ENCODE data around the gene TRIM7.
"Not testable (repeated sequence)": the region's sequence is repeated elsewhere in the genome, so short reads cannot be mapped to it uniquely, and the experiment has no call there.

Gene TRIM7

DNA sequence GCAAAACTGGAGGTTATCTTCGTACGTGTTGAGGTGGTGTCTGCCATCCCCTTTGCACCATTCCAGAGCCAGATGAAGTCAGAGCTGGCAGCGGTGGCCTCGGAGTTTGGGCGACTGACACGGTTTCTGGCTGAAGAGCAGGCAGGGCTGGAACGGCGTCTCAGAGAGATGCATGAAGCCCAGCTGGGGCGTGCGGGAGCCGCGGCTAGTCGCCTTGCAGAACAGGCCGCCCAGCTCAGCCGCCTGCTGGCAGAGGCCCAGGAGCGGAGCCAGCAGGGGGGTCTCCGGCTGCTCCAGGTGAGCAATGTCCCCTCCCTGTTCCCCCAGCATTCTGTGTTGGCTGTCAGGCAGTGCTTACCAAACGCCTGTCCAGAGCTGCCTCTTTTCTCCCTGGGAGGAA, 27.6 kb upstream of the TRIM7 start:
- no peak for DNase-seq

DNA sequence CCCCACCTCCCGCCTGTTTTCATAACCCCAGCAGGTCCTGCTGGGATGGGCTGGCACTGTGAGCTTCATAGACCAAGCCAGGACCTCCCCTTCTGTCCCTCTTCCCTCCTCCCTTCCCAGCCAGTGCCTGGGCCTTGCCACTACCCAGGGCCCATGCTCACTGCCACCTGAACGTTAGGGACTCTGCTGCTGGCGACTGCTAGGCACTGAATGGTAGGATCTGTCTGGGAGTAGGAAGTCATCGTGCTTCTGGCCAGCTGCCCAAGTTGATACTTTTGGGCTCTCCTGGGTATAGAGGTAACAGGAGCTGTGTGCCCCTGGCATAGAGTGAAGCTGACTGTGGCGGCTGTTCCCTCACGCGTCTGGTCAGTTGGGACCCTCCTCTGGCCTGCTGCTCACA, 26.4 kb upstream of the TRIM7 start:
- no peak for DNase-seq

DNA sequence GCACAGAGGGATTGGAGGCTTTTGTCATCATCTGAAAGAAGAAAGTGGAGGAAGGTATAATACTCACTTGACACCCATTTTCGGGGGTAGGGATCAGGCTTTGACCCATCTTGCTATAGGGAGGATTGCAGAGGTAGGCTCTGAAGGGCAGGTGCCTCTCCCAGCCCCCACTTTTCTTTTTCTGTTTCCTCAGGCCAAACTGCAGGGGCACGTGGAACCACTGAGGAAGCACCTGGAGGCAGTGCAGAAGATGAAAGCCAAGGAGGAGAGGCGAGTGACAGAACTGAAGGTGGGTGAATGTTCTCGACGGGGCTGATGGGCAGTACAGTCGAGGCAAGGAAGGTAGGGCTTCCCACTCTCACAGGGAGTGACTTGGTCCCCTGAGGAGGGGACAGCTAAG, 25.6 kb upstream of the TRIM7 start:
- no peak for DNase-seq

DNA sequence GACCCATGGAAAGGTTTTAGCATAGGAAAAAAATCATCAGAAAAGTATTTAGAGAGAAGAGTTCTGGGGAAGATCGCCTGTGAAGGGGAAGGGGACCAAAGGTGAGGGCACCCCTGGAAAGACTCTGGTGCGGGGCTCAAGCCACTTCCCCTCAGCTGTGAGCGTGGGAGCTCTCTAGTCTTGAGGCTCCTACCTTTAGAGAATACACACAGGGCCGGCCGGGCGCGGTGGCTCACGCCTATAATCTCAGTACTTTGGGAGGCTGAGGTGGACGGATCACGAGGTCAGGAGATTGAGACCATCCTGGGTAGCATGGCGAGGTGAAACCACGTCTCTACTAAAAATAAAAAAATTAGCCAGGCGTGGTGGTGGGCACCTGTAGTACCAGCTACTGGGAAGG, 25.0 kb upstream of the TRIM7 start:
- DNase-seq, result no peak

DNA sequence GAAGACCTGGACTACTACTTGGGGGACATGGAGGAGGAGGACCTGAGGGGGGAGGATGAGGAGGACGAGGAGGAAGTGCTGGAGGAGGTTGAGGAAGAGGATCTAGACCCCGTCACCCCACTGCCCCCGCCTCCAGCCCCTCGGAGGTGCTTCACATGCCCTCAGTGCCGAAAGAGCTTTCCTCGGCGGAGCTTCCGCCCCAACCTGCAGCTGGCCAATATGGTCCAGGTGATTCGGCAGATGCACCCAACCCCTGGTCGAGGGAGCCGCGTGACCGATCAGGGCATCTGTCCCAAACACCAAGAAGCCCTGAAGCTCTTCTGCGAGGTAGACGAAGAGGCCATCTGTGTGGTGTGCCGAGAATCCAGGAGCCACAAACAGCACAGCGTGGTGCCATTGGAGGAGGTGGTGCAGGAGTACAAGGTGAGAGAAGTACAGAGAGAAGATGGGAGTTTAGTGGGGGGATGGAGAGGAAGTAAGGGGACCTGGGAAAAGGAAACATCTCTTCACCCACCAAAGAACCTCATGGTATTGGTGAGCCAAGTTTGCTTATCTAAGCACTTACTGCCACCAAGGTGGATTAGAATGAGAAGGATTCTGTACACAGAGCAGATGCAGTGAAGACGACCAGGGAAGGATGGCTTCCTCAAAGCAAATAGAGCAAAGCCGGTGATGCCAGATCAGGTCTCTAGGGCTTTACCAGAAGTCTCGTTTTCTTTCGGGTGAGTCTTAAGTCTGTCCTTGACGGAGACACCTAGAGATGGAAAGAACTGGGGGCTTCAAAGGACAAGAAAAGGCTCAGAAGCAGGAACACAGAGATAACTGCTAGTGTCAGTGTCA, 19.6 kb upstream of the TRIM7 start:
- no peak for DNase-seq

DNA sequence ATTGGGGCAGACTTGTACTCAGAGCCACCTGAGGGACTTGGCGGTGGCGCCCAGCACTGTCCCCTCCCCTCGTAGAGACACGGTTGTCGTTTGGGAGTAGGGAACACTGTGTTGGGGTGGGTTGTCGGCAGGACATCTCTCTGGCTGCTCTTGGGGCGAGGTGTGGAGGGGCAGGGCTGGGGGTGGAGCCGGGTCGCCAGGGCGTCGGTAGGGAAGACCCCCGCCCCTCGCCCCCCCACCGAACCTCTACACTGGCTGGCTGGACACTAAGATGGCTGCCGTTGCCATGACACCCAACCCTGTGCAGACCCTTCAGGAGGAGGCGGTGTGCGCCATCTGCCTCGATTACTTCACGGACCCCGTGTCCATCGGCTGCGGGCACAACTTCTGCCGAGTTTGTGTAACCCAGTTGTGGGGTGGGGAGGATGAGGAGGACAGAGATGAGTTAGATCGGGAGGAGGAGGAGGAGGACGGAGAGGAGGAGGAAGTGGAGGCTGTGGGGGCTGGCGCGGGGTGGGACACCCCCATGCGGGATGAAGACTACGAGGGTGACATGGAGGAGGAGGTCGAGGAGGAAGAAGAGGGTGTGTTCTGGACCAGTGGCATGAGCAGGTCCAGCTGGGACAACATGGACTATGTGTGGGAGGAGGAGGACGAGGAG, 18.9 kb upstream of the TRIM7 start:
- DNase-seq, result no peak

DNA sequence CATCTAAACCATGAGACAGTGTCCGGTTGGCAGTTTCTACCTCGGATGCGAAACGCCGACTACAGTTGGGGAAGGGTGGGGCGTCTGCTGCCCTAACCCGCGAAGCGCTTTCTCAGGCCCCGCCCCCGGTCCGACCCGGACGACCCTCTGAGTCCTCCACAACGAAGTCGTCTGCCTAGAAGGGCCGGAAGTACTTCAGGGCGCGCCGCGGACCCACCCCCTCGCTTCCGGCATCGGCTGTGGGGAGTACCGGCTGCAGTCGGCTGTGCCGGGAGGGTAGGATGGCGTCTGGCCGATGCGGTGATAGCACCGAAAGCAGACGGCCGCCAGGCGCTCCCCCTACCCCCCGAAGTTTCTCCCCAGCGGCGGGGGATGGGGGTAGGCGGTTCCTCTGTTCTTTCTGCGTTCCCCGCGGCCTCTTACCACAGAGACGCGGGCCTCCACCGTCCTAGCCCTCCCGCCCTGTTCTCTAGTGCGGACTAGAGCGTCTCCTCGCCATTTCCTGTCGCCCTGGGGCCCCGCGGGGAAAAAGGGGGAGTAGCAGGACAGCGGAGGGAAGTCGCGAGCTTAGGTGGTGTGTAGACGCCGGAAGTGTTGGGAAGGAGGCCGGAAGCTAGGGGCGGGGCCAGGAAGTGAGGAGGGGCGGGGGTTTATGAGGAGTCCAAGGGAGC, 18.2 kb upstream of the TRIM7 start, which contains the start of gene TRIM41:
Gene TRIM41 (plus strand): TSS at position 224 of the 671 bp plus-strand sequence. CDS start 719 bp downstream, outside the sequence.
- no peak for DNase-seq

DNA sequence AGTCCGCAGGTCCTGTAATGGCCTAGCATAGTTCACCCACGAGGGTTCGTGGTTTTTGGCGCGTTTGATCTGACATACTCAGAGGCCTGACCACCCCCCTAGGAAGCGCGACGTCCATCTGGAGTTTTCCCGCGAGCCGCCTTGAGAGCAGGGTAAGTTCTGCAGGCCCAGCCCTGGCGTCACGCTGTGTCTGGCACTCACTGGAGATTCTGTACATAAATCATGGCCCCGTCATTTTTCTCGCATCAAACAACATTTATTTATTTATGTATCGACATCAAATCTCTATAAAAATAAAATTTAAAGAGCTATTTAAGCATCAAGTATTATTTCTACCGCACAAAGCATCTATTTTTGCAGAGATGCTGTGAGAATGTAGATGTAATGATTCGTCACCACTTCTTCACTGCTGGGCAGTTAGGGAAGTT, 17.6 kb upstream of the TRIM7 start:
- no peak for DNase-seq

DNA sequence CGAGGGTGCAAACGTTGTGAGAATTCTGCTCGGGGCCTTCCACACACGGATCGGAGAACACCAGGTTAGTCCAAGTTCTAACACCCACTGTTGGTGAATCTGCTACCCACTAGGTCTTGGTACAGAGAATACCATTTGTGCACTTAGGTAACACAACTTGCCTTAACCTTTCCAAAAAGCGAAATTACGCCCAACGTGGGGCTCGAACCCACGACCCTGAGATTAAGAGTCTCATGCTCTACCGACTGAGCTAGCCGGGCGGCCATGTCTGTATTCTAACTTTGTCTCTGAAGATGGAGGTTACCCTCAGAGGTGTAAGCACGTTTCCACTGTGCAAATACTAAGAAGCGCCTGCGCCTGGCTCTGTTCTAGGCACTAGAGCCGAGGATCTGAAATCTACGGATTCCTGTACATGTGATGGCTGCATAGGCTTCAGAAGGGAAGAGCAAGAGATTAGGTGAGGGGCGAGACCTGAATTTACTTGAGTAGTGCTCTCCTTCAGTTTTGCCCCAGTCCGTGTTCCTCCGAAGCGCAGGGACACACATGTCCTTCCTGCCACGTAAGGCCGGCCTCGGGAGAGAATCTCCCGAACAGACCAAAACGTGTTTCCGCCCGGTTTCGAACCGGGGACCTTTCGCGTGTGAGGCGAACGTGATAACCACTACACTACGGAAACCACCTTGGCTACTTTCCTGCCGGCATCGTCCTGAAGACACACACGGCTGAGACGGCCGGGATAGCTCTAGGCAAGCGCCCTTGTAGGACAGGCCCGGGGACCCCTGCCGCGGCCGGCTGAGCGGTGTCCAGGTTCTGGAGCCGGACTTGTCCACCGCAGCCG, 17.0 kb upstream of the TRIM7 start:
- DNase-seq, result no peak

DNA sequence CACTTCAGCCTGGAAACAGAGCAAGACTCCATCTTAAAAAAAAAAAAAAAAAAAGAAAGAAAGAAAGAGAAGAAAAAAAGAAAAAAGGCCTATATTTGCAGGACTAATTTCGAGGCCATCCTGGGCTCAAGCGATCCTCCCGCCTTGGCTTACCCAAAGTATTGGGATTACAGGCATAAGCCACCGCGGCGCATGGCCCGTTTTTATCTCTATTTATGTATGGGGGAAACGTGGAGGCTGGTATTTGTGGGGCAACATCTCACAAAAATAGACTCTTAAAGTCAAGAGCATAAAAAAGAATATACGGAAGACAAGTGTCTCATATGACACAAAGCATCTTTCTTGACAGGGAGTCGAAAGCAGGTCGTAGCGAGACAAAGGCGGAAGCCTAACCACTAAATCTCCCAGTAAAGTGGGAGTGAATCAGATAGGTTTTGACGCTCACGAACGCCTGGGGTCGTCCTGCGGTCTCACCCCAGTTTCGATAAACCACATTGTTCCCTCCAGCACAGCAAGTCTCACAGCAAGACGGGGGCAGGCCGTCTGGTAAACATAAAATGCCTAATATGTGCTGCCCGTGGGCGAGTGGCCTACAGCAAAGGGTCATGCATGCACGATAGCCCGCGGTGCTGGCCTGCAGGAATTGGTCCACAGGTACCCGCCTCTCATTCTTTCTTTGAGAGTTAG, 16.3 kb upstream of the TRIM7 start:
- no peak for DNase-seq

DNA sequence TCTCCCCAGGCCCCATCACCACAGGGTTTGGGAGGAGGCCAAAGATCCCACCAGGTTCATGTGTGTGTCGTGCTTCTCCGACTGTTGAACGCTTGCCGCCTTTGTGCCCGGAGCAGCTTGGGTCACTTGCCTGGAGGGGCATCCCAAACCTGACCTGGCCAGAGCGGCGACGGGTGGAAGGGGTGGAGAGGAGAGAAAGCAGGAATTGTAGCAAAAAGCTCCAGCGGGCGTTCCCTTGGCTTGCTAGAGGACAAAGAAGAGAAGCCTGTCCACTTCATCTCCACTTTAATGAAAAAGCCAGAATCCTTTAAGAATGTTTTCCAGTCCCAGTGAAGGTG, 15.2 kb upstream of the TRIM7 start:
- no peak for DNase-seq

DNA sequence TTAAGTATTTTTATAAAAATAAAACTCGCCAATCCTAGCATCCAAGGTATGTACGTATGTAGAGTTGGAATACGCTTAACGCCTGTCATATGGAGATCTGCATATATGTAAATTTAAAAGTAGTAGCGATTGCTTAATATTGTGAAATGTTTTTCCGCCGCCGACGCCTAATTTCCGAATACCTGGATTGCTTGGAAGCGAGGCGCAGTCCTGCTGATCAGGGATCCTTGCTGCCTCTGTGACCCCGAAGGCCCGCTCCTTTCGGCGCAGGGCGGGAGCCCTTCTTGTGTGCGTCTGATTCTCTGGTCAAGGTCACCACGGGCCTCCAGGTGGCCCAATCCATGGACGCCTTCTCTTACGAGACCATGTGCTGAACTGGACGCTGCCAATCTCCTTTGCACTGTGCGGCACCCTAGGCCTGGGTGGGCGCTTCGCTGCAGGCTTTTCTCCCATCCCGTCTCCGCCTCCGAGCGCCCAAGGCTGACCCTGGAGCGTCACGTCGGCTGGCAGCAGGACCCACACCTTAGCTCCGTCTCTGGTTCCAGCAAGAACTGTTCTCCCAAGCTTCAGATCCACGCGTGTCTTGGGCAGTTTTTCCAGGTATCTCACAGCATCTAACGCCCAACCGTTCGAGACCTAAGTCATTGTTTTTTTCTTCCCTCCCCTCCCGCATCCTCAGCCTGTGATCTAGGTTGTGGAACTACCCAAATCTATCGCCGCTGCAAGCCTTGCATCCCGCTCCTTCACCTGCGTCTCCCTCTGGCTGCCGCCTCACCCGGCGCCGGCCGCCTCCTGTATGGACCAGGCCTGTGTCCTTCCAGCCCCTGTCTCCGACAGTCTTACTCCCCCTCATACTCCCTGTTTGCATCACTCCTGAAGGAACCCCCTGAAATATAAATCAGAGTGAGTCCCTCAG, 14.5 kb upstream of the TRIM7 start:
- no peak for DNase-seq

DNA sequence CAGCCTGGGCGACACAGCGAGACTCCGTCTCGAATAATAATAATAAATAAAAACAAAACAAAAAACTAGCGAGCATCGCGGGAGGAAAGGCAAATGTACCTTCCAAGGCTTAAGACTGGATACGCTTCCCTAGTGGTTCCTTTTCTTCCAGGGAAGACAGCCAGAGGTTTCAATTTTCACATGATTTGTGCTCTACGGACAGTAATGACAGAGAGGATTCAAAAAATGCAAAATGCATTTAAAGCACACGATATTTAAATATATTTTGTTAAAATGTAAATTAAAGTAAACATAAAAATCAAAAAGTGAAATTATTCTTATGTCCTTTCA, 13.8 kb upstream of the TRIM7 start:
- no peak for DNase-seq

DNA sequence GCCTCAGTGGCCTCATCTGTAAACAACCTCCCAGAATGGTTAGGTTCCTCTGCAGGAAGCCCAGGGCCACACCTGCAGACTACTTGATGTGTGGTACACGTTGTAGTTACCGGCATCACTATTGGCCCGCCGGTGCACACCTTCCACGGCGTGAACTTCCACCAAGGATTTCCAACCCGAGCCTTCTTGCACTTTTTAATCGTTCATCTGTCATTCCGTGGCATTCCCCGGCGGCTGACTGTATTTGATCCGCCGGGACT, 12.7 kb upstream of the TRIM7 start:
- no peak for DNase-seq

DNA sequence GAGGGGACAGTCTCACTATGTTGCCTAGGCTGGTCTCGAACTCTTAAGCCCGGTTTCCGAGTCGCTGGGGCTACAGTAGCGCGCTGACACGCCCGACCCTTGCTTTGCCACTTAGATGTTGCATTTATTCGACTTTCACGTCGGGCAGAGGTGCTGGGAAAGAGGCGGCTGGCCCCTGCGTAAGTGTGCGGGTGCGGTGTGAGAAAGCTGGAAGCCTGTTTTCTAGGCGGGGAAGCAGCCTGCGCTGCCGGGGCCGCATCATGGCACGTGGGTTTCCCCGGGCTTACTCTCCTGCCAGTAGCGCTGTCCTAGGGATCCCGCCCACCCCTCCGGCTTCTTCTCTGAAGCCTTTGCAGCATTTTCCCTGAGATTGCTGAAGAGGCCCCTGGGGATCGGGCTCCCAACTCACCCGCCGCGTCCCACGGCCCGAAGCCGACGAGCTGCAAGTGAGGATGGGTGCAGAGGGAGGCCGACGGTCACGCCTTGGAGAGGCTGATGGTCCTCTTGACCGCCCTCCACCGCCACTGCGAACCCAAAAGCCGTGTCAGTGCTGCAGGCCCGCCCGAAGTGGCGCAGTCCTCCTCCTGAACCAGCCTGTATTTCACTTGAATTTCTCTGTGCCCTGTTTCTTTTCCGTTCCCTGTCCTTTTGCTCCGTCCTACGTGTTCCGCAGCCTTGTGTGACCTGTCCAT, 12.3 kb upstream of the TRIM7 start:
- DNase-seq, result no peak

DNA sequence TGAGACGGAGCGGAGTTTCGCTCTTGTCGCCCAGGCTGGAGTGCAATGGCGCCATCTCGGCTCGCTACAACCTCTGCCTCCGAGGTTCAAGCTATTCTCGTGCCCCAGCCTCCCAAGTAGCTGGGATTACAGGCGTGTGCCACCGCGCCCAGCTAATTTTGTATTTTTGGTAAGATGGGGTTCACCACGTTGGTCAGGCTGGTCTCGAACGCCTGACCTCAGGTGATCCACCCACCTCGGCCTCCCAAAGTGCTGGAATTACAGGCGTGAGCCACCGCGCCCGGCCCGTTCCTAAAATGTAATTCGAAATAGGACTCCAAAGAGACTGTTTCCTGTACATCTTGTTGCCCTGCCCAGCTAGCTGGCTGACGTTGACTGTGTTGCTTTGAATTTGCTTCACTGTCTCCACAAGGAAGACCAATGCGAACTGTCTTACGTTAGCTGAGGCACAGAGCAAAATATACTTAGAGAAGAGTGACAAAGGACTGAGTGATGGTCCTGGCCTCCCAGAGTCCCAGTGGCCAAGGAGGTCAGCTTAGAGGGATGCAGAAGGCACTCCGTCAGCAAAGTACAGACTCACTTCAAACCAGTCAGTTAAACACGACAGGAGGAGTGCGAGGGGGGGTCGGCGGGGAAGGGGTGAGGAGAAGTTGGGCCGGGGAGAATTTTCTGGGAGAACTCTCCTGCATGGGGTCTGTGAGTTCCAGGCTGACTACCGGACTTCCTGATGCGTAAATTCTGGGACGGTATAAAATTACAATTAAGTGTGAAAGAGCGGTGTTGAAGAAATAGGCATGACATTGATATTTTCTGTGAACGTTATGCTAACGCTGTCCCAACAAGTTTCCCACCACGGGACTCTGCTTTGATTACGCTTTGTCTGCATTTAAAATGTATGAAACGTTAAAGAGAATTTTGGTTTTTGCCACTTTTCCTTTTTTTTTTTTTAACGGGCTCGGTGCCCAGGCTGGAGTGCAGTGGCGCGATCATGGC, 11.3 kb upstream of the TRIM7 start:
- DNase-seq, result no peak

DNA sequence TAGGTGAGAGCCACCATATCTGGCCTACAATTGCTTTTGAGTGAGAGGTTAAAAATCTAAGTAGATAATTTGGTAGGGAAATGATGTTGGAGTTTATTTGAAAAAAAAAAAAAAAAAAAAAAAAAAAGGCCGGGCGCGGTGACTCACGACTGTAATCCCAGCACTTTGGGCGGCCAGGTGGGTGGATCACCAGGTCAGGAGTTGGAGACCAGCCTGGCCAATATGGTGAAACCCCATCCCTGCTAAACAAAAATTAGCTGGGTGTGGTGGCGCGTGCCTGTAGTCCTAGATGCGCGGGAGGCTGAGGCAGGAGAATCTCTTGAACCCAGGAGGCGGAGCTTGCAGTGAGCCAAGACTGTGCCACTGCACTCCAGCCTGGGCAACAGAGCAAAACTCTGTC, 9.3 kb upstream of the TRIM7 start:
- DNase-seq, result not testable (repeated sequence)

DNA sequence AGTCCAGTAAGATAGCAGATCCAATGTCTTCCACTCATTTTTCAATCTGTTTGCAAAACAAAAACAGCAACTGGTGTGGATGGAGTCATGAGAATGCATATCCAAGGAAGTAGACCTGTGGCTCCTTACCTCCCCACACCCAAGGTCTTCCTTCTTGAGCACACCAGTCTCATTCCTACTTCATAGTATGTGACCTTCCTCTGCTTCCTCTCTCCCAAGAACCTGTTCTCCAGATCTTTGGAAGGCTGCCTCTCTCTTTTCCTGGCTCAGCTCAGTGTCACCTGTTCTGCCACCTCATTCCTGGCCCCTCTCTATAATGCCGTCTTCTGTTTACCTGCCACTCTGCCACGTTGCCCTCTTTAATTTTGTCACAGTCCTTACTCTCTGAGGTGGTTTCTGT, 7.9 kb upstream of the TRIM7 start:
- no peak for DNase-seq

DNA sequence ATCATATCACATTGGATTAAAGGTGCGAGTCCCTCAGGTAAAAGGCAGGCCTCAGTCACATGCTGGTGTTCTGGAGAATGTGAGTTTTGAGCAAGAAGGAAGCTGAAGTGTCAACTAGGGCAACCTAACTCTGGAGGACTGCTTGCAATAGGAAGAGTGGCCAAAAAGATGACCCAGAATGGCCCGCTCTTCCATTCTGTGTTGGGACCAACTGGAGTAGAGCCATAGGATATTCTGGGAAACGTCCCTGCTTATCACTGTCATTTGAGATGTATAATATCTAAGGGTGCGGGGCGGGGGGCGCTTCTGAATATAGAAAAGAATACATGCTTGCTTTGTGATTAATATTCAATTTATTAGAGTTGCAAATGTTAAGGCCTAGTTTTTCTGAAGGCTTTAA, 7.1 kb upstream of the TRIM7 start:
- no peak for DNase-seq

DNA sequence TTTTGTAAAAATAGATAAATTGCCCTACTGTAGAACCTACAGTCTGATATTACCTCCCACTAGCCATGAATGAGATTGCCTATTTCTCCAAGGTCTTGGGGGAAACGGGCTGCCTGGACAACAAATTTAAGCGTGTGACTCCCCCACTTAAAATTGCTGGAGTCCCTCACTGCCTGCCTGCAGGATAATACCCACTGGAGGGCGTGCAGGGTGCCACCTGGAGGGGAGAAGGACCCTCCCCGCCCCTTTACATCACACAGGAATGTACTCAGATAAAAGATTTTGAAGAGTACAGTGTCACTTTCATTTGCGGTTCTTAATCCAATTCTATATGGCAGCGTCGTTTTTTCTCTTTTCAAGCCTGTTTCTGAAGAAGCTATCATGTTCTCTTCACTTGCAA, 6.2 kb upstream of the TRIM7 start:
- no peak for DNase-seq
